ENCODE data around the gene AMPD3. TPM values are rescaled to one million over a fixed set of nuclear protein-coding genes. Genes with fewer than 3 reads are reported as not detected.

The AMPD3 gene
- polyA plus RNA-seq, 3 donors from 2014 or later, result 2.5 to 4.9 (median 4.0) TPM

Other genes with a start within 250 kb of the AMPD3 start
- 1 to 10 TPM; 3.2 to 6.9 (median 4.7) TPM for gene SBF2, start 161.0 kb upstream of the AMPD3 start, polyA plus RNA-seq
- gene ADM, start 150.2 kb upstream of the AMPD3 start, polyA plus RNA-seq, result 1 to 10 TPM in 1 of 3 donors, under 1 TPM in 2; 0.19 to 2.1 (median 0.20) TPM
- 10 to 100 TPM; 12.0 to 16.8 (median 13.0) TPM for gene RNF141, start 85.9 kb downstream of the AMPD3 start, polyA plus RNA-seq
- not detected for gene LYVE1, start 113.4 kb downstream of the AMPD3 start, polyA plus RNA-seq
- gene IRAG1, start 238.5 kb downstream of the AMPD3 start, polyA plus RNA-seq, result under 1 TPM in 1 of 3 donors, not detected in 2; 0.41 TPM

Data from immature natural killer cell (primary cell).